Activated naive CD8-positive, alpha-beta T cell treated with anti-CD3 and anti-CD28 coated beads, Interleukin-2, amount 10 ng/mL, durations not matched to agents 7 days and 5 days (primary cell): ENCODE results near the gene NPAS3. TPM values are rescaled to one million over a fixed set of nuclear protein-coding genes. Genes with fewer than 3 reads are reported as not detected.

ENCODE experiments used
- ATAC-seq: fragments of 150-1000 bp; cut with Tn5 transposase; one replicate; pipeline ENCODE4 v1.10.0; 2021; ENCODE audit warnings: low read depth, moderate library complexity
- POLR2A ChIA-PET: fragments of 350-600 bp; sonication (Branson Sonifier 250); formaldehyde crosslinking; loops from one replicate; lab custom pipeline; 2021; ENCODE audit warnings: antibody characterized with exemption; lab: Charles Lee
- DNase-seq: peaks from one replicate; pipeline ENCODE4 v3.0.0; 2021
- H3K27ac Mint-ChIP-seq: one replicate; pipeline ENCODE4 v1.8.0; 2022; ENCODE audit warnings: mild to moderate bottlenecking, mixed read lengths
- H3K27me3 Mint-ChIP-seq: one replicate; pipeline ENCODE4 v1.8.0; 2022; ENCODE audit warnings: mild to moderate bottlenecking, moderate library complexity, mixed read lengths
- H3K36me3 Mint-ChIP-seq: one replicate; pipeline ENCODE4 v1.8.0; 2021; ENCODE audit warnings: mild to moderate bottlenecking, mixed read lengths
- H3K4me1 Mint-ChIP-seq: one replicate; pipeline ENCODE4 v1.8.0; 2021; ENCODE audit warnings: mixed read lengths
- H3K4me3 Mint-ChIP-seq: one replicate; pipeline ENCODE4 v1.8.0; 2022; ENCODE audit warnings: mild to moderate bottlenecking, moderate library complexity, mixed read lengths
- H3K9me3 Mint-ChIP-seq: one replicate; pipeline ENCODE4 v1.8.0; 2021; ENCODE audit warnings: mixed read lengths
- total RNA-seq, 2 experiments: library from RNA; stranded (reverse); gene quantifications; one replicate each; pipeline ENCODE4 v1.2.3, GENCODE V29; 2021

The NPAS3 gene
- total RNA-seq, 2 experiments from 2014 or later = not detected

GRCh38 chr14:33851931-33852330 lies 913.3 kb downstream of the NPAS3 start:
- Mint-ChIP-seq H3K9me3 (no peaks in the 10 kb centered on the region), H3K27ac (no peak overlapping the region), H3K36me3 (no peaks in the 10 kb centered on the region), H3K4me1 (no peaks in the 10 kb centered on the region), H3K4me3 (no peak overlapping the region), H3K27me3 (peaks cover 14% of the 10 kb centered on the region)
- POLR2A ChIA-PET = no interaction called here
- ATAC-seq (no peak), DNase-seq (no peak)
